GM12878 (cell line): Measurements from ENCODE around the gene PDK3. TPM values are rescaled to one million over a fixed set of nuclear protein-coding genes. Genes with fewer than 3 reads are reported as not detected.
A peak's percentile ranks its signal among the peaks of the same experiment; 100 is the strongest.

Source experiments
- CREM ChIP-seq: IDR thresholded peaks from 2 replicates; pipeline ENCODE4 v1.6.1; 2014; ENCODE audit warnings: antibody characterized with exemption, low read depth
- ELK1 ChIP-seq: IDR thresholded peaks from 2 replicates; pipeline ENCODE4 v1.6.1; 2012; ENCODE audit warnings: low read depth, low read length, improper control_type of control experiment
- EZH2 ChIP-seq: IDR thresholded peaks from 2 replicates; pipeline ENCODE4 v1.6.1; 2012; ENCODE audit warnings: low read depth, mild to moderate bottlenecking, control low read depth, inconsistent platforms, low read length, borderline replicate concordance; ENCODE audit not compliant: control insufficient read depth
- MEF2A ChIP-seq: IDR thresholded peaks from 2 replicates; pipeline ENCODE4 v1.6.1; 2011; ENCODE audit warnings: low read depth, mild to moderate bottlenecking, low read length, moderate library complexity; ENCODE audit not compliant: insufficient read depth
- SPI1 ChIP-seq: IDR thresholded peaks from 2 replicates; pipeline ENCODE4 v1.6.1; 2011; ENCODE audit warnings: low read depth, mild to moderate bottlenecking, low read length, moderate library complexity, borderline replicate concordance; ENCODE audit not compliant: insufficient read depth
- TAF1 ChIP-seq: IDR thresholded peaks from 2 replicates; pipeline ENCODE4 v1.6.1; 2011; ENCODE audit warnings: mild to moderate bottlenecking, low read depth, low read length, borderline replicate concordance
- ZNF592 ChIP-seq: fragments of 450-650 bp; IDR thresholded peaks from 2 replicates; pipeline ENCODE4 v1.6.1; 2017; ENCODE audit warnings: mild to moderate bottlenecking, moderate library complexity
- ZNF687 ChIP-seq: fragments of 450-650 bp; IDR thresholded peaks from 2 replicates; pipeline ENCODE4 v1.6.1; 2017; ENCODE audit warnings: mild to moderate bottlenecking, moderate library complexity
- polyA plus RNA-seq, 11 experiments: library from polyadenylated mRNA; depleted of rRNA in 4 of 11; unstranded in 6 of 11; stranded (reverse) in 5 of 11; fragments of >200 nt; fragmentation: Nextera tagmentation in 4 of 11; fragmentation: Illumina TruSeq in 1 of 11; extraction: Ambion mirVana in 4 of 11; extraction: Trizol in 1 of 11; gene quantifications; 1 replicate in 1 of 11; 2 replicates in 10 of 11; pipeline versions ENCODE4 v1.2.1 to v1.2.3, GENCODE V29; 2011 to 2016; ENCODE audit warnings: inconsistent platforms in 2 of 11, missing spikeins in 2 of 11, low read depth in 1 of 11
- total RNA-seq, 4 experiments: library from RNA; depleted of rRNA in 3 of 4; stranded (reverse); fragments of >200 nt in 3 of 4; fragmentation: Illumina TruSeq in 1 of 4; extraction: Trizol in 1 of 4; gene quantifications; 2 replicates each; pipeline versions ENCODE4 v1.2.1 to v1.2.3, GENCODE V29; 2013 to 2021
- TF ChIP-seq, protein P1 (sequence below): IDR thresholded peaks from 2 replicates; pipeline ENCODE4 v1.6.1; 2011; ENCODE audit warnings: mild to moderate bottlenecking, low read depth, low read length, moderate library complexity; ENCODE audit not compliant: insufficient replicate concordance
- TF ChIP-seq, protein P2 (sequence below): IDR thresholded peaks from 2 replicates; pipeline ENCODE4 v1.6.1; 2012; ENCODE audit warnings: improper control_type of control experiment, low read depth, low read length; ENCODE audit not compliant: insufficient replicate concordance
- TF ChIP-seq, protein P3 (sequence below): IDR thresholded peaks from 2 replicates; pipeline ENCODE4 v1.6.1; 2011; ENCODE audit warnings: low read depth, low read length, improper control_type of control experiment, borderline replicate concordance

PDK3 gene
- total and polyA plus RNA-seq, 10 of the 15 experiments (the other 5 are each of a cell fraction or from before 2014, with no cell fraction given) = 4.2 to 54.6 (median 21.9) TPM

DNA sequence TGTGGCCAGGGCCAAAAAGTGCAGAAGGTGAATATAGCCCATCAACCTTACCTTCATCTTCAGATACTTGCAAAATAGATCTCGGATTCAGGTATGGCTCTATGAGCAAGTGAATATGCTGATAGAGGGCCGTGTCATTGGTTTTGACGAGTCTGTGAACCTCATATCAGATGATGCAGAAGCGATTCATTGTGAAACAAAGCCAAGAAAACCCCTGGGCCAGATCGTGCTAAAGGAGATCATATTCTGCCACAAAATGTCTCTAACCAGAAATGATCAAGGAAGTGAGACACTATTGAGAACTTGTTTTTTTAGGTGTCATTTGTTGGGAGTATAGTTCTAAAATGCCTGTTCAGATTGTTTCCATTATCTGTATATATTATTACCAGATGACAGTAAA lies 48.3 kb downstream of the PDK3 start (continued):
- TF ChIP-seq, protein P1, sequence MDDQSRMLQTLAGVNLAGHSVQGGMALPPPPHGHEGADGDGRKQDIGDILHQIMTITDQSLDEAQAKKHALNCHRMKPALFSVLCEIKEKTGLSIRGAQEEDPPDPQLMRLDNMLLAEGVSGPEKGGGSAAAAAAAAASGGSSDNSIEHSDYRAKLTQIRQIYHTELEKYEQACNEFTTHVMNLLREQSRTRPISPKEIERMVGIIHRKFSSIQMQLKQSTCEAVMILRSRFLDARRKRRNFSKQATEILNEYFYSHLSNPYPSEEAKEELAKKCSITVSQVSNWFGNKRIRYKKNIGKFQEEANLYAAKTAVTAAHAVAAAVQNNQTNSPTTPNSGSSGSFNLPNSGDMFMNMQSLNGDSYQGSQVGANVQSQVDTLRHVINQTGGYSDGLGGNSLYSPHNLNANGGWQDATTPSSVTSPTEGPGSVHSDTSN = no peak
- TF ChIP-seq SPI1 (peak; percentile 70; the same call in 1 of the 2 replicates), CREM (peak; percentile 62; the same call in 1 of the 2 replicates), MEF2A (no peak), TAF1 (no peak), EZH2 (no peak), ZNF592 (0 out of 2 replicates have a peak, but pooled peaks have one; percentile 0), ZNF687 (no peak; the same call in 1 of the 2 replicates), ELK1 (no peak)
- TF ChIP-seq, protein P2, sequence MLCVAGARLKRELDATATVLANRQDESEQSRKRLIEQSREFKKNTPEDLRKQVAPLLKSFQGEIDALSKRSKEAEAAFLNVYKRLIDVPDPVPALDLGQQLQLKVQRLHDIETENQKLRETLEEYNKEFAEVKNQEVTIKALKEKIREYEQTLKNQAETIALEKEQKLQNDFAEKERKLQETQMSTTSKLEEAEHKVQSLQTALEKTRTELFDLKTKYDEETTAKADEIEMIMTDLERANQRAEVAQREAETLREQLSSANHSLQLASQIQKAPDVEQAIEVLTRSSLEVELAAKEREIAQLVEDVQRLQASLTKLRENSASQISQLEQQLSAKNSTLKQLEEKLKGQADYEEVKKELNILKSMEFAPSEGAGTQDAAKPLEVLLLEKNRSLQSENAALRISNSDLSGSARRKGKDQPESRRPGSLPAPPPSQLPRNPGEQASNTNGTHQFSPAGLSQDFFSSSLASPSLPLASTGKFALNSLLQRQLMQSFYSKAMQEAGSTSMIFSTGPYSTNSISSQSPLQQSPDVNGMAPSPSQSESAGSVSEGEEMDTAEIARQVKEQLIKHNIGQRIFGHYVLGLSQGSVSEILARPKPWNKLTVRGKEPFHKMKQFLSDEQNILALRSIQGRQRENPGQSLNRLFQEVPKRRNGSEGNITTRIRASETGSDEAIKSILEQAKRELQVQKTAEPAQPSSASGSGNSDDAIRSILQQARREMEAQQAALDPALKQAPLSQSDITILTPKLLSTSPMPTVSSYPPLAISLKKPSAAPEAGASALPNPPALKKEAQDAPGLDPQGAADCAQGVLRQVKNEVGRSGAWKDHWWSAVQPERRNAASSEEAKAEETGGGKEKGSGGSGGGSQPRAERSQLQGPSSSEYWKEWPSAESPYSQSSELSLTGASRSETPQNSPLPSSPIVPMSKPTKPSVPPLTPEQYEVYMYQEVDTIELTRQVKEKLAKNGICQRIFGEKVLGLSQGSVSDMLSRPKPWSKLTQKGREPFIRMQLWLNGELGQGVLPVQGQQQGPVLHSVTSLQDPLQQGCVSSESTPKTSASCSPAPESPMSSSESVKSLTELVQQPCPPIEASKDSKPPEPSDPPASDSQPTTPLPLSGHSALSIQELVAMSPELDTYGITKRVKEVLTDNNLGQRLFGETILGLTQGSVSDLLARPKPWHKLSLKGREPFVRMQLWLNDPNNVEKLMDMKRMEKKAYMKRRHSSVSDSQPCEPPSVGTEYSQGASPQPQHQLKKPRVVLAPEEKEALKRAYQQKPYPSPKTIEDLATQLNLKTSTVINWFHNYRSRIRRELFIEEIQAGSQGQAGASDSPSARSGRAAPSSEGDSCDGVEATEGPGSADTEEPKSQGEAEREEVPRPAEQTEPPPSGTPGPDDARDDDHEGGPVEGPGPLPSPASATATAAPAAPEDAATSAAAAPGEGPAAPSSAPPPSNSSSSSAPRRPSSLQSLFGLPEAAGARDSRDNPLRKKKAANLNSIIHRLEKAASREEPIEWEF = no peak
- TF ChIP-seq, protein P3, sequence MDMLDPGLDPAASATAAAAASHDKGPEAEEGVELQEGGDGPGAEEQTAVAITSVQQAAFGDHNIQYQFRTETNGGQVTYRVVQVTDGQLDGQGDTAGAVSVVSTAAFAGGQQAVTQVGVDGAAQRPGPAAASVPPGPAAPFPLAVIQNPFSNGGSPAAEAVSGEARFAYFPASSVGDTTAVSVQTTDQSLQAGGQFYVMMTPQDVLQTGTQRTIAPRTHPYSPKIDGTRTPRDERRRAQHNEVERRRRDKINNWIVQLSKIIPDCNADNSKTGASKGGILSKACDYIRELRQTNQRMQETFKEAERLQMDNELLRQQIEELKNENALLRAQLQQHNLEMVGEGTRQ = no peak
